SK-N-SH treated with all-trans-retinoic acid at 6 μM for 48 hours (cell line): ENCODE measurements around the gene OR2T3.
"Not testable (repeated sequence)": the region's sequence is repeated elsewhere in the genome, so short reads cannot be mapped to it uniquely, and the experiment has no call there.

Experiments
- ATAC-seq: fragments of 200-7000 bp; cut with Tn5 transposase; 3 replicates; pipeline ENCODE4 v1.9.1; 2020; ENCODE audit warnings: mild to moderate bottlenecking, moderate library complexity
- ARNTL ChIP-seq: fragments of 450-650 bp; formaldehyde crosslinking; IDR thresholded peaks from 2 replicates; pipeline ENCODE4 v1.5.0; 2020; ENCODE audit warnings: low read depth, mild to moderate bottlenecking, moderate library complexity, borderline replicate concordance
- ESRRG ChIP-seq: fragments of 250-450 bp; sonication (Bioruptor Pico); IDR thresholded peaks from 2 replicates; pipeline ENCODE4 v1.6.1; 2021; ENCODE audit warnings: mild to moderate bottlenecking
- GLIS3 ChIP-seq: fragments of 250-450 bp; sonication (Bioruptor Pico); IDR thresholded peaks from 2 replicates; pipeline ENCODE4 v1.5.0; 2020; ENCODE audit warnings: mild to moderate bottlenecking, moderate library complexity
- ISL1 ChIP-seq: fragments of 250-450 bp; sonication (Bioruptor Pico); IDR thresholded peaks from 2 replicates; pipeline ENCODE4 v2.1.2; 2022; ENCODE audit warnings: mild to moderate bottlenecking, moderate library complexity
- OSR1 ChIP-seq: fragments of 250-450 bp; sonication (Bioruptor Pico); IDR thresholded peaks from 2 replicates; pipeline ENCODE4 v1.8.0; 2022; ENCODE audit warnings: moderate library complexity, mild to moderate bottlenecking, inconsistent platforms
- RARB ChIP-seq: fragments of 250-450 bp; sonication (Bioruptor Pico); IDR thresholded peaks from 2 replicates; pipeline ENCODE4 v1.8.0; 2021; ENCODE audit warnings: mild to moderate bottlenecking, moderate library complexity
- TOX ChIP-seq: fragments of 250-450 bp; sonication (Bioruptor Pico); IDR thresholded peaks from 2 replicates; pipeline ENCODE4 v1.8.0; 2021; ENCODE audit warnings: mild to moderate bottlenecking, moderate library complexity, borderline replicate concordance
- ZFP3 ChIP-seq: fragments of 250-450 bp; sonication (Bioruptor Pico); IDR thresholded peaks from 2 replicates; pipeline ENCODE4 v1.5.0; 2020; ENCODE audit warnings: mild to moderate bottlenecking, moderate library complexity
- ZNF565 ChIP-seq: fragments of 450-650 bp; formaldehyde crosslinking; conservative IDR thresholded peaks from 2 replicates; pipeline ENCODE4 v1.5.0; 2020; ENCODE audit warnings: low read depth, mild to moderate bottlenecking, moderate library complexity
- ZNF8 ChIP-seq: fragments of 450-650 bp; formaldehyde crosslinking; IDR thresholded peaks from 2 replicates; pipeline ENCODE4 v1.5.0; 2020; ENCODE audit warnings: mild to moderate bottlenecking, moderate library complexity
- TF ChIP-seq, protein P1 (sequence below): fragments of 250-450 bp; sonication (Bioruptor Pico); IDR thresholded peaks from 2 replicates; pipeline ENCODE4 v1.8.0; 2021; ENCODE audit warnings: low read depth, mild to moderate bottlenecking, moderate library complexity, borderline replicate concordance
- TF ChIP-seq, protein P2 (sequence below): fragments of 250-450 bp; sonication (Bioruptor Pico); IDR thresholded peaks from 2 replicates; pipeline ENCODE4 v1.5.1; 2021; ENCODE audit warnings: mild to moderate bottlenecking, moderate library complexity

Gene OR2T3

DNA sequence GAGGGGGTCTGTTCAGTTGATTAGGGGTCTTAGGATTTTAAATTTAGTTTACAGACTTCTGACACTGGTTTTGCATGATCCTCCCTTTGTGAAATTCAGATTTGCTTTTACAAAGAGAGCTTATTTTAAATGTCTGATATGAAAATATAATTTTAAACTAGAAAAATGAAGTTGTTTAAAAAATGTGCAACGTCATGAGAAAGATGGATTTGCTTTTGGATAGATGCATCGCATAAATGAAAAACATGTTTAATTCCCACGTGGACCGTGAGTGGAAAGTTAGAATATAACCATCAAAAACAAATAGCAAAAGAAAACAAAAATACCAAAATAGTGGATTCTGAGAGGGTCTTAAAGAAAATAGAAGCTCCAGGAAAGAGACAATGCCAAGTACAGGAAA, 2.0 kb upstream of the OR2T3 start:
- TF ChIP-seq ZNF8 (CRISPR knock-in tag): no peak
- TF ChIP-seq GLIS3 (CRISPR knock-in tag): no peak
- TF ChIP-seq, protein P1, sequence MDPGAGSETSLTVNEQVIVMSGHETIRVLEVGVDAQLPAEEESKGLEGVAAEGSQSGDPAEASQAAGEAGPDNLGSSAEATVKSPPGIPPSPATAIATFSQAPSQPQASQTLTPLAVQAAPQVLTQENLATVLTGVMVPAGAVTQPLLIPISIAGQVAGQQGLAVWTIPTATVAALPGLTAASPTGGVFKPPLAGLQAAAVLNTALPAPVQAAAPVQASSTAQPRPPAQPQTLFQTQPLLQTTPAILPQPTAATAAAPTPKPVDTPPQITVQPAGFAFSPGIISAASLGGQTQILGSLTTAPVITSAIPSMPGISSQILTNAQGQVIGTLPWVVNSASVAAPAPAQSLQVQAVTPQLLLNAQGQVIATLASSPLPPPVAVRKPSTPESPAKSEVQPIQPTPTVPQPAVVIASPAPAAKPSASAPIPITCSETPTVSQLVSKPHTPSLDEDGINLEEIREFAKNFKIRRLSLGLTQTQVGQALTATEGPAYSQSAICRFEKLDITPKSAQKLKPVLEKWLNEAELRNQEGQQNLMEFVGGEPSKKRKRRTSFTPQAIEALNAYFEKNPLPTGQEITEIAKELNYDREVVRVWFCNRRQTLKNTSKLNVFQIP: no peak
- no peak for TF ChIP-seq ISL1 (CRISPR knock-in tag)
- no peak for TF ChIP-seq ARNTL (CRISPR knock-in tag)
- no peak for TF ChIP-seq RARB (CRISPR knock-in tag)
- TF ChIP-seq ZNF565 (CRISPR knock-in tag): no peak
- TF ChIP-seq OSR1 (CRISPR knock-in tag): no peak
- no peak for TF ChIP-seq TOX
- no peak for TF ChIP-seq ESRRG (CRISPR knock-in tag)
- TF ChIP-seq, protein P2, sequence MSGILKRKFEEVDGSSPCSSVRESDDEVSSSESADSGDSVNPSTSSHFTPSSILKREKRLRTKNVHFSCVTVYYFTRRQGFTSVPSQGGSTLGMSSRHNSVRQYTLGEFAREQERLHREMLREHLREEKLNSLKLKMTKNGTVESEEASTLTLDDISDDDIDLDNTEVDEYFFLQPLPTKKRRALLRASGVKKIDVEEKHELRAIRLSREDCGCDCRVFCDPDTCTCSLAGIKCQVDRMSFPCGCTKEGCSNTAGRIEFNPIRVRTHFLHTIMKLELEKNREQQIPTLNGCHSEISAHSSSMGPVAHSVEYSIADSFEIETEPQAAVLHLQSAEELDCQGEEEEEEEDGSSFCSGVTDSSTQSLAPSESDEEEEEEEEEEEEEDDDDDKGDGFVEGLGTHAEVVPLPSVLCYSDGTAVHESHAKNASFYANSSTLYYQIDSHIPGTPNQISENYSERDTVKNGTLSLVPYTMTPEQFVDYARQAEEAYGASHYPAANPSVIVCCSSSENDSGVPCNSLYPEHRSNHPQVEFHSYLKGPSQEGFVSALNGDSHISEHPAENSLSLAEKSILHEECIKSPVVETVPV (CRISPR knock-in tag): no peak
- no peak for TF ChIP-seq ZFP3 (CRISPR knock-in tag)
- ATAC-seq: no peak

DNA sequence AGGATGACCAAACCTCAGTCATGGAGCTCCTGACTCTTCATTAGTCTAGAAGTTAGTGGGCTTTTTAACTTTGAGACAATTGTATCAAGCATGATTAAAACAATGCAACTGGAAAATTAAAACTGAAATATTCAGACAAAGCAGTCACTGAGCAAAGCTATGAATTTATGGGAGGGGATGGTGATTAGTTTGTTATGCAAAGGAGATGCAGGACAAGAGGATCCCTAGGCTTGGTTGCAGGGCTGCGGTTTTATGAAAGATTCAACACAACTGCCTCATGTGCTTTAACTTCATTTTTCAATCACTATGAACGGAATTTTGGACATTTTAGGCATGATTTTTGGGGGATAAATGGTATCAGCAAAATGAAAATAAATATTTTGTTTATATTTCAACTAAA, 1.0 kb upstream of the OR2T3 start:
- not testable (repeated sequence) for ATAC-seq

DNA sequence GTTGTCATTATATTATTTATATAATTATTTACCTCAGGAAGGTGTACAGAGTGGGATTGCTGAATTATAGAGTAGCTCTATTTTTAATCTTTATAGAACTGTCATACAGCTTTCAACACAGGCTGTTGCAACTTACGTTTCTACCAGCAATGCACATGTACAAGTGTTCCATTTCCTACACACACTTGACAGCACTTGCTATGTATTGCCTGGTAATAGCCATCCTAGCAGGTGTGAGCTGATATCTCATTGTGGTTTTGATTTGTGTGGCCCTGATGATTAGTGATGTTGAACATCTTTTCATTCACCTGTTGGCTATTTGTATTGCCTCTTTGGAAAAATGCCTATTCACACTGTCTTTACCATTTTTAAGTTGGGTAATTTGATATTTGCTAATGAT, 2.5 kb downstream of the OR2T3 start:
- ATAC-seq: not testable (repeated sequence)

DNA sequence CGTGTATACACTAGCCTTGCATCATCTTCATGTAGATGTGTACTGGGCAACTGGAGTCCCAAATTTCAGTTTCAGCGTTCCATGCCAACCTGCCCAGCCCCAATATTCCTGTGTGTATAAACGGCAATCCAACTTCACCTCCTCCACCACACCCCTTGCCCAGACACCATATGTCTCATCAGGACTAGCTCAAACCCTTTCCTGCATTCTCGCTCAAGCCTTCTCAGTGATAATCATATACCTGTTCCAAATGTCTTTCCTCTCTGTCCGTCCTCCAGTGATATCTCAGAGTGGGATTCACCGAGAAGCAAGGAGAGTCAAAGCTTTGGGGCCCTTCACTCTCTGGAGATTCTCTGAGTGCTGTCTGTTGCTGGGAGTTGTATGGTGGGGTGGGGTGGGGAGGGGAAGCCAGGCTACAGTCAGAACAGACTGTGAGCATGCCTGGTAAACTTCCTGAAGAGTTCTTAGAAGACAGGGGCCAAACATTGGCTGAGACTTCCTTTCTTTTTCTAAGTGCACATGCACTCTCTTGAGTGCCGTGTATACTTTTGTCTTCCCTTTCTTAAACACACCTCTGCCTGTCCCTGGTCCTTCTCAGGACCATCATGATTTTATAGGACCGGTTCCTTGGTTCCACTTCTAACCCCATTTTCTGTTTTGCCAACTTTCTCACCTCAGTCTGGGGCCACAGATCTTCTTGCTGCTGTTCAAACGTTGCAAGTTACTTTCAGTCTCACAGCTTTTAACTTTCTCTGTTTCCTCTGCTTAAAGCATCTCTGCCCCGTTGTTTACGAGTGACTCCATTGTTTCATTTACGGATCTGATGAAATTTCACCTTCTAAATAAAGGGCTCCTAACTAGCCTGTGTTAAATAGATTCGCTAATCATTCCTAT, 8.8 kb downstream of the OR2T3 start:
- ATAC-seq: not testable (repeated sequence)

DNA sequence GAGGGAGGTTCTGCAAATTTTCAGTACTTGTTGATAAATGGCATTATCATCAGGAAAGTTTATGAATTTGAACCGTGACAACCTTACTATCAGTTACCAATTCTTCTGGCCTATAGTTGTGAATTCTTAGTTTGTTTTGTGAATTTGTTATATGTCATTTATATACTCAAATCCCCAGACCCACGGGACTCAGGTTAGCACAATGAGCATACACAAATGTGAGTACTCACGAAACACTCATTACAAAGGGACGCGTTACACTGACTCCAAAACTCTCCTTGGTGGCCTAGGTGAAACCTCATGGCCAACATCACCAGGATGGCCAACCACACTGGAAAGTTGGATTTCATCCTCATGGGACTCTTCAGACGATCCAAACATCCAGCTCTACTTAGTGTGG, 15.1 kb downstream of the OR2T3 start, which contains the start of gene OR2T5:
Gene OR2T5 (plus strand): TSS at position 301 of the 400 bp plus-strand sequence. CDS start 0 bp downstream, at position 301.
- not testable (repeated sequence) for ATAC-seq

DNA sequence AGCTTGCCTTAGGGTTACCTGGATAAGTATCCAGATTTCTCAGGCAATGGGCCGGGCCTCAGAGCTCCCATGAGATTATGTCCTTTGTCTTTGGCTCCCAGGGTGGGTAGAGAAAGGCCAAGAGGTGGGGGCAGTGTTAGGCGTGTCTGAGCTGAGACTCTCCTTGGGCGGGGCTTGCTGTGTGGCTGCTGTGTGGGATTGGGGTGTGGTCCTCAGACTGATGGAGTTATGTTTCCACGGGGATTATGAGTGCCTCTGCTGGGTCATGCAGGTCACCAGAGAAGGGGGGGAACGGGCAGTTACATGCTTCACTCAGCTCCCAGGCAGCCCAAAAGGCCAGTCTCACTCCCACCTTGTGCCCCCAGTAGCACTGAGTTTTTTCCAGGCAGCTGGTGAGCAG, 23.5 kb downstream of the OR2T3 start:
- ATAC-seq: not testable (repeated sequence)

DNA sequence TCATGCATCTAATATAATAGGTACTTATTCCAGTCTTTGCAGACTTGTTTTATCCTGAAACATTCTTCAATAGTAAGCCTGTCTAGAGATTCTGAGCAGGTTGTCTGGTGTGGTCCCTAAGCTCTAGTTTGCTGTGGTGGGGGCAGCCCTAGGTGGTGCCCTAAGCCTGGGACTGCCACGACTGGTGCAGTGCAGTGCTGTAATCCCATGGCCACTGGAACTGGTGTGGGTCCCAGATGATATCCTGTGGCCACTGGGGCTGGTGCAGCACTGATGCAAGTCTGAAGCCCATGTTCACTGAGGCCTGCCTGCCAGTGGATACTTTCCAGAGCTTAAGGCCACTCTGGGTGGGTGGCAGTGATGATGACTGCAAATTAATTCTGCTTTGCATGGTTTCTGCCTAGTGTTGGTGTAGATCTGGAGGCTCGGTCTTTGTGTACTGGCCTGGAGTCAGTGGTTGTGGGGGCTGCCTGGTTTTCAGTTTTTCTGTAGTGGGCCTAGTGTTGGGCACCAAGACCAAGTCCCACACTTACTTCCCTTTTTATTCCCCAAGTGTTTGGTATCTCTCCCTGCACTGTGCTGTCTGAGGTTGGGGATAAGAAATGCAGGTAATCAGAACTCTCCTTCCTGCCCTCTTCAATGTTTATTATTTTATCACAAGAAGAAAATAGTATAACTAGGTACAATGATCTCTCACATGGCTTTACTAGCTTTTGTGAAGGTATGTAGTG, 27.3 kb downstream of the OR2T3 start:
- not testable (repeated sequence) for ATAC-seq

DNA sequence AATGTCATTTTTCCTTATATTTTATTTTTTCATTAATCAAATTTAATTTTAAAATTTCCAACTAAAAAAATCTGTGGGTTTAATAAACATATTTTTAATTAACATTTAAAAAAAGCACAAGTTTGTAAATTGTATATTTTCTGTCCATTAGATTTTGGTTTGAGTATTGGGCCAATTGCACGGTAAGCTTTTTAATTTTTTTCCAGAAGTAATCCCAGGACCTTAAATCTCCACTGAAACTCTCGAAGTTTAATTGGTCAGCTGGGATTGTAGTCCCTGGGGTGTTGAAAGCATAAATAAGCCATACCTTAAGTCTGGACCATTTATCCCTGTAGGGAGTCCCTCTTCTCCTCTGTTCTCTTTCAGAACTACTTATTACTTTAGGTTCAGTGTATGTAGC, 34.6 kb downstream of the OR2T3 start, which contains the start of gene OR2G6:
Gene OR2G6 (plus strand): TSS at position 301 of the 400 bp plus-strand sequence. CDS start 13,574 bp downstream, outside the sequence.
- ATAC-seq: not testable (repeated sequence)

DNA sequence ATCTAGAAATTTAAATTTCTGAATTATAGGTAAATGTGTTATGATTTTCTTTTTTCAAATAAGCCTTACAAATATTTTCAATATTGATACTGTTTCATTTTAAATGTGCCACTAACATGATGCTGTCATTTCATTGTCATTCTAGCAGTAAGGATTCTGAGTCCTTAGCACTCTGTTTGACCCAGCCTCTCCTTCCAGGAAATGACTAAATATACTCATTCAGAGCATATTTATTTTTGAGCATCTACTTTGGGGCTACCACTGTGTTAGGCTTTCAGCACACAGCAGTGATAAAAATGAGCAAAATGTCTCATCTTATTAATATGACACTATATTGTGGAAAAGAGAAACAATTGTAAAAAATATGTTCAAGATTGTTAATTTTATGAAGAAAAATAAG, 37.1 kb downstream of the OR2T3 start:
- ATAC-seq: not testable (repeated sequence)

DNA sequence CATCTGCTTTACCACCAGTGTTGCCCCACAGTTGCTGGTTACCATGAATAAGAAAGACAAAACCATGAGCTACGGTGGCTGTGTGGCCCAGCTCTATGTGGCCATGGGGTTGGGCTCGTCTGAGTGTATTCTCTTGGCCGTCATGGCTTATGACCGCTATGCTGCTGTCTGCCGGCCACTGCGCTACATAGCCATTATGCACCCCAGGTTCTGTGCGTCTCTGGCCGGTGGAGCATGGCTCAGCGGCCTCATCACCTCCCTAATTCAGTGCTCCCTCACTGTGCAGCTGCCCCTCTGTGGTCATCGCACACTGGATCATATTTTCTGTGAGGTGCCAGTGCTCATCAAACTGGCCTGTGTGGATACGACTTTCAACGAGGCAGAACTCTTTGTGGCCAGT, 48.7 kb downstream of the OR2T3 start:
- ATAC-seq: no peak
- TF ChIP-seq, protein P2 (CRISPR knock-in tag): no peak
- TF ChIP-seq, all 23 proteins: peak for 0
